DOHH2 (cell line): ENCODE measurements around the gene RBKS.

Source experiments
- H3F3A ChIP-seq: fragments of 200-600 bp; sonication (generic), shearing (Covaris generic); 2 replicates; pipeline ENCODE4 v1.6.0; 2016; ENCODE audit warnings: antibody characterized with exemption, mild to moderate bottlenecking; ENCODE audit not compliant: control insufficient read depth, insufficient read depth
- H3K27ac ChIP-seq: fragments of 200-600 bp; sonication (generic); 2 replicates; pipeline ENCODE4 v1.5.1; 2014; ENCODE audit warnings: low read depth, mild to moderate bottlenecking, low read length, moderate library complexity
- H3K27me3 ChIP-seq: fragments of 200-600 bp; sonication (generic); 2 replicates; pipeline ENCODE4 v1.6.1; 2014; ENCODE audit warnings: mild to moderate bottlenecking, low read length, mixed read lengths; ENCODE audit not compliant: control insufficient read depth
- H3K36me3 ChIP-seq: fragments of 200-600 bp; sonication (generic); 2 replicates; pipeline ENCODE4 v1.6.1; 2014; ENCODE audit warnings: mild to moderate bottlenecking, low read length, moderate library complexity, mixed read lengths; ENCODE audit not compliant: control insufficient read depth
- H3K4me1 ChIP-seq: fragments of 200-600 bp; sonication (generic); 2 replicates; pipeline ENCODE4 v1.6.1; 2014; ENCODE audit warnings: mild to moderate bottlenecking, low read length, mixed read lengths; ENCODE audit not compliant: control insufficient read depth
- H3K4me2 ChIP-seq: fragments of 200-600 bp; sonication (generic); 2 replicates; pipeline ENCODE4 v1.6.0; 2014; ENCODE audit warnings: mild to moderate bottlenecking, low read length, moderate library complexity
- H3K4me3 ChIP-seq: fragments of 200-600 bp; sonication (generic); 2 replicates; pipeline ENCODE4 v1.5.1; 2014; ENCODE audit warnings: mild to moderate bottlenecking, low read length, mixed read lengths
- H3K79me2 ChIP-seq: fragments of 200-600 bp; sonication (generic); 2 replicates; pipeline ENCODE4 v1.6.1; 2014; ENCODE audit warnings: mild to moderate bottlenecking, low read length, mixed read lengths; ENCODE audit not compliant: control insufficient read depth
- H3K9me2 ChIP-seq: fragments of 200-600 bp; sonication (generic); replicated peaks from 2 replicates; pipeline ENCODE4 v1.6.1; 2014; ENCODE audit warnings: mild to moderate bottlenecking, low read length, mixed read lengths; ENCODE audit not compliant: control insufficient read depth
- H3K9me3 ChIP-seq: fragments of 200-600 bp; sonication (generic); 2 replicates; pipeline ENCODE4 v1.6.1; 2014; ENCODE audit warnings: antibody characterized with exemption, low read length, mixed read lengths; ENCODE audit not compliant: control insufficient read depth, insufficient read depth
- H4K20me1 ChIP-seq: fragments of 200-600 bp; sonication (generic); 2 replicates; pipeline ENCODE4 v1.6.0; 2014; ENCODE audit warnings: low read depth, mild to moderate bottlenecking, antibody characterized with exemption, low read length, moderate library complexity; ENCODE audit not compliant: control insufficient read depth, insufficient read depth
- CTCF ChIP-seq: fragments of 200-600 bp; sonication (generic); IDR thresholded peaks from one replicate; pipeline ENCODE4 v1.5.1; 2014; ENCODE audit warnings: antibody characterized with exemption, mild to moderate bottlenecking, low read depth, low read length; ENCODE audit not compliant: poor library complexity, severe bottlenecking
- EZH2phosphoT487 ChIP-seq: fragments of 200-600 bp; sonication (generic); IDR thresholded peaks from 2 replicates; pipeline ENCODE4 v1.6.1; 2017; ENCODE audit warnings: borderline replicate concordance, mild to moderate bottlenecking, antibody characterized with exemption, low read length, moderate library complexity, mixed read lengths

The RBKS gene

GRCh38 chr2:27922842-27923241 lies 32.7 kb upstream of the RBKS start:
- TF ChIP-seq EZH2phosphoT487, result no peak
- Histone ChIP-seq H4K20me1 (no peaks in the 10 kb centered on the region), H3K9me3 (no peaks in the 10 kb centered on the region), H3K27ac (no peak overlapping the region), H3F3A (no peaks in the 10 kb centered on the region), H3K9me2 (no peaks in the 10 kb centered on the region), H3K36me3 (no peaks in the 10 kb centered on the region), H3K4me1 (no peaks in the 10 kb centered on the region), H3K79me2 (no peaks in the 10 kb centered on the region), H3K4me3 (no peak overlapping the region), H3K4me2 (no peak overlapping the region), H3K27me3 (no peaks in the 10 kb centered on the region)

GRCh38 chr2:27921880-27922547 lies 31.8 kb upstream of the RBKS start:
- no peak overlapping the region for H3K4me3 ChIP-seq
- H3K9me2 ChIP-seq, result no peaks in the 10 kb centered on the region
- no peaks in the 10 kb centered on the region for H4K20me1 ChIP-seq
- H3F3A ChIP-seq, result no peaks in the 10 kb centered on the region
- H3K9me3 ChIP-seq, result no peaks in the 10 kb centered on the region
- H3K27me3 ChIP-seq, result no peaks in the 10 kb centered on the region
- no peaks in the 10 kb centered on the region for H3K4me1 ChIP-seq
- H3K27ac ChIP-seq, result no peak overlapping the region
- no peaks in the 10 kb centered on the region for H3K36me3 ChIP-seq
- H3K4me2 ChIP-seq, result no peak overlapping the region
- H3K79me2 ChIP-seq, result no peaks in the 10 kb centered on the region
- TF ChIP-seq EZH2phosphoT487, result no peak

GRCh38 chr2:27921424-27921823 lies 31.2 kb upstream of the RBKS start:
- H3K9me2 ChIP-seq, result no peaks in the 10 kb centered on the region
- no peaks in the 10 kb centered on the region for H4K20me1 ChIP-seq
- no peaks in the 10 kb centered on the region for H3K9me3 ChIP-seq
- no peaks in the 10 kb centered on the region for H3K4me1 ChIP-seq
- no peaks in the 10 kb centered on the region for H3K36me3 ChIP-seq
- no peaks in the 10 kb centered on the region for H3K79me2 ChIP-seq
- no peaks in the 10 kb centered on the region for H3F3A ChIP-seq
- TF ChIP-seq EZH2phosphoT487, result no peak
- no peak for TF ChIP-seq CTCF
- H3K27ac ChIP-seq, result no peak overlapping the region
- H3K4me2 ChIP-seq, result no peak overlapping the region
- no peak overlapping the region for H3K4me3 ChIP-seq
- H3K27me3 ChIP-seq, result no peaks in the 10 kb centered on the region

GRCh38 chr2:27920148-27920885 lies 30.1 kb upstream of the RBKS start:
- Histone ChIP-seq H3K27me3 (no peaks in the 10 kb centered on the region), H4K20me1 (no peaks in the 10 kb centered on the region), H3K9me2 (no peaks in the 10 kb centered on the region), H3K4me3 (no peak overlapping the region), H3K4me2 (no peak overlapping the region), H3K9me3 (no peaks in the 10 kb centered on the region), H3F3A (no peaks in the 10 kb centered on the region), H3K79me2 (no peaks in the 10 kb centered on the region), H3K27ac (no peak overlapping the region), H3K36me3 (no peaks in the 10 kb centered on the region), H3K4me1 (no peaks in the 10 kb centered on the region)
- no peak for TF ChIP-seq CTCF
- no peak for TF ChIP-seq EZH2phosphoT487
